Measurements from ENCODE around the gene MRPS16. TPM values are rescaled to one million over a fixed set of nuclear protein-coding genes. Genes with fewer than 3 reads are reported as not detected.

MRPS16 gene
- total and polyA plus RNA-seq, 9 of the 15 experiments (the other 6 are each of a cell fraction or from before 2014, with no cell fraction given), result 65.0 to 239 (median 146) TPM

GRCh38 chr10:73263693-73264347 is 11.4 kb upstream of the MRPS16 start (continued):
- TF ChIP-seq, protein P1, sequence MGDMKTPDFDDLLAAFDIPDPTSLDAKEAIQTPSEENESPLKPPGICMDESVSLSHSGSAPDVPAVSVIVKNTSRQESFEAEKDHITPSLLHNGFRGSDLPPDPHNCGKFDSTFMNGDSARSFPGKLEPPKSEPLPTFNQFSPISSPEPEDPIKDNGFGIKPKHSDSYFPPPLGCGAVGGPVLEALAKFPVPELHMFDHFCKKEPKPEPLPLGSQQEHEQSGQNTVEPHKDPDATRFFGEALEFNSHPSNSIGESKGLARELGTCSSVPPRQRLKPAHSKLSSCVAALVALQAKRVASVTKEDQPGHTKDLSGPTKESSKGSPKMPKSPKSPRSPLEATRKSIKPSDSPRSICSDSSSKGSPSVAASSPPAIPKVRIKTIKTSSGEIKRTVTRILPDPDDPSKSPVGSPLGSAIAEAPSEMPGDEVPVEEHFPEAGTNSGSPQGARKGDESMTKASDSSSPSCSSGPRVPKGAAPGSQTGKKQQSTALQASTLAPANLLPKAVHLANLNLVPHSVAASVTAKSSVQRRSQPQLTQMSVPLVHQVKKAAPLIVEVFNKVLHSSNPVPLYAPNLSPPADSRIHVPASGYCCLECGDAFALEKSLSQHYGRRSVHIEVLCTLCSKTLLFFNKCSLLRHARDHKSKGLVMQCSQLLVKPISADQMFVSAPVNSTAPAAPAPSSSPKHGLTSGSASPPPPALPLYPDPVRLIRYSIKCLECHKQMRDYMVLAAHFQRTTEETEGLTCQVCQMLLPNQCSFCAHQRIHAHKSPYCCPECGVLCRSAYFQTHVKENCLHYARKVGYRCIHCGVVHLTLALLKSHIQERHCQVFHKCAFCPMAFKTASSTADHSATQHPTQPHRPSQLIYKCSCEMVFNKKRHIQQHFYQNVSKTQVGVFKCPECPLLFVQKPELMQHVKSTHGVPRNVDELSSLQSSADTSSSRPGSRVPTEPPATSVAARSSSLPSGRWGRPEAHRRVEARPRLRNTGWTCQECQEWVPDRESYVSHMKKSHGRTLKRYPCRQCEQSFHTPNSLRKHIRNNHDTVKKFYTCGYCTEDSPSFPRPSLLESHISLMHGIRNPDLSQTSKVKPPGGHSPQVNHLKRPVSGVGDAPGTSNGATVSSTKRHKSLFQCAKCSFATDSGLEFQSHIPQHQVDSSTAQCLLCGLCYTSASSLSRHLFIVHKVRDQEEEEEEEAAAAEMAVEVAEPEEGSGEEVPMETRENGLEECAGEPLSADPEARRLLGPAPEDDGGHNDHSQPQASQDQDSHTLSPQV (IDR thresholded peaks at IDR 0.05), result peak; percentile 27; the same call in 1 of the 2 replicates
- TF ChIP-seq, protein P2, sequence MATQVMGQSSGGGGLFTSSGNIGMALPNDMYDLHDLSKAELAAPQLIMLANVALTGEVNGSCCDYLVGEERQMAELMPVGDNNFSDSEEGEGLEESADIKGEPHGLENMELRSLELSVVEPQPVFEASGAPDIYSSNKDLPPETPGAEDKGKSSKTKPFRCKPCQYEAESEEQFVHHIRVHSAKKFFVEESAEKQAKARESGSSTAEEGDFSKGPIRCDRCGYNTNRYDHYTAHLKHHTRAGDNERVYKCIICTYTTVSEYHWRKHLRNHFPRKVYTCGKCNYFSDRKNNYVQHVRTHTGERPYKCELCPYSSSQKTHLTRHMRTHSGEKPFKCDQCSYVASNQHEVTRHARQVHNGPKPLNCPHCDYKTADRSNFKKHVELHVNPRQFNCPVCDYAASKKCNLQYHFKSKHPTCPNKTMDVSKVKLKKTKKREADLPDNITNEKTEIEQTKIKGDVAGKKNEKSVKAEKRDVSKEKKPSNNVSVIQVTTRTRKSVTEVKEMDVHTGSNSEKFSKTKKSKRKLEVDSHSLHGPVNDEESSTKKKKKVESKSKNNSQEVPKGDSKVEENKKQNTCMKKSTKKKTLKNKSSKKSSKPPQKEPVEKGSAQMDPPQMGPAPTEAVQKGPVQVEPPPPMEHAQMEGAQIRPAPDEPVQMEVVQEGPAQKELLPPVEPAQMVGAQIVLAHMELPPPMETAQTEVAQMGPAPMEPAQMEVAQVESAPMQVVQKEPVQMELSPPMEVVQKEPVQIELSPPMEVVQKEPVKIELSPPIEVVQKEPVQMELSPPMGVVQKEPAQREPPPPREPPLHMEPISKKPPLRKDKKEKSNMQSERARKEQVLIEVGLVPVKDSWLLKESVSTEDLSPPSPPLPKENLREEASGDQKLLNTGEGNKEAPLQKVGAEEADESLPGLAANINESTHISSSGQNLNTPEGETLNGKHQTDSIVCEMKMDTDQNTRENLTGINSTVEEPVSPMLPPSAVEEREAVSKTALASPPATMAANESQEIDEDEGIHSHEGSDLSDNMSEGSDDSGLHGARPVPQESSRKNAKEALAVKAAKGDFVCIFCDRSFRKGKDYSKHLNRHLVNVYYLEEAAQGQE (IDR thresholded peaks at IDR 0.05; ENCODE audit: borderline replicate concordance), result peak; percentile 54; the same call in 1 of the 2 replicates
- TF ChIP-seq, protein P2 (CRISPR knock-in tag; IDR thresholded peaks at IDR 0.05; ENCODE audit: low read depth), result no peak
- TF ChIP-seq SMAD4 (CRISPR knock-in tag; conservative IDR thresholded peaks at IDR 0.05), result 0 out of 2 replicates have a peak, but pooled peaks have one; percentile 9
- 0 out of 2 replicates have a peak, but pooled peaks have one; percentile 30 for TF ChIP-seq ZNF212 (CRISPR knock-in tag; IDR thresholded peaks at IDR 0.05)
- TF ChIP-seq ARNT (IDR thresholded peaks at IDR 0.05), result 0 out of 4 replicates have a peak, but pooled peaks of 1 of the 2 experiments have one; percentile 47
- TF ChIP-seq BDP1 (IDR thresholded peaks at IDR 0.05; ENCODE audit: insufficient read depth, insufficient read length), result no peak
- TF ChIP-seq, protein P3, sequence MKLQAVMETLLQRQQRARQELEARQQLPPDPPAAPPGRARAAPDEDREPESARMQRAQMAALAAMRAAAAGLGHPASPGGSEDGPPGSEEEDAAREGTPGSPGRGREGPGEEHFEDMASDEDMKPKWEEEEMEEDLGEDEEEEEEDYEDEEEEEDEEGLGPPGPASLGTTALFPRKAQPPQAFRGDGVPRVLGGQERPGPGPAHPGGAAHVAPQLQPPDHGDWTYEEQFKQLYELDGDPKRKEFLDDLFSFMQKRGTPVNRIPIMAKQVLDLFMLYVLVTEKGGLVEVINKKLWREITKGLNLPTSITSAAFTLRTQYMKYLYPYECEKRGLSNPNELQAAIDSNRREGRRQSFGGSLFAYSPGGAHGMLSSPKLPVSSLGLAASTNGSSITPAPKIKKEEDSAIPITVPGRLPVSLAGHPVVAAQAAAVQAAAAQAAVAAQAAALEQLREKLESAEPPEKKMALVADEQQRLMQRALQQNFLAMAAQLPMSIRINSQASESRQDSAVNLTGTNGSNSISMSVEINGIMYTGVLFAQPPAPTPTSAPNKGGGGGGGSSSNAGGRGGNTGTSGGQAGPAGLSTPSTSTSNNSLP (IDR thresholded peaks at IDR 0.05; ENCODE audit: borderline replicate concordance, low read depth, low read length), result peak; percentile 72
- no peak for TF ChIP-seq DLX4 (CRISPR knock-in tag; IDR thresholded peaks at IDR 0.05)
- TF ChIP-seq ZKSCAN1 (IDR thresholded peaks at IDR 0.05; ENCODE audit: low read depth, low read length), result no peak
- no peak for TF ChIP-seq KLF1 (tag; IDR thresholded peaks at IDR 0.05)
- peak; percentile 47; the same call in 1 of the 2 replicates for TF ChIP-seq NFATC3 (IDR thresholded peaks at IDR 0.05)
